NCI-H2081 (cell line): ENCODE data around the gene TJP1.
A peak's percentile ranks its signal among the peaks of the same experiment; 100 is the strongest.

Source experiments
- DNase-seq, 2 experiments: peaks; one replicate each; lab custom pipeline; 2025; lab: John Stamatoyannopoulos, UW

TJP1 gene

GRCh38 chr15:29822100-29822683 is at the start of gene TJP1:
Gene TJP1, minus strand, starts transcription at chr15:29822468. Its CDS starts 440 bp downstream, at chr15:29822028.
- peak; percentile 64 to 73 for DNase-seq

GRCh38 chr15:29871401-29871800 is 49.1 kb upstream of the TJP1 start:
- DNase-seq, result no peak

GRCh38 chr15:29870495-29871151 is 48.4 kb upstream of the TJP1 start:
- peak in 1 of 2 experiments; percentile 19 for DNase-seq

- DNase-seq, result no peak
Measured at GRCh38 chr15:29867241-29868000, 45.2 kb upstream of the TJP1 start.

GRCh38 chr15:29866337-29866736 is 44.1 kb upstream of the TJP1 start:
- DNase-seq, result no peak

GRCh38 chr15:29864501-29864900 is 42.2 kb upstream of the TJP1 start:
- no peak for DNase-seq

GRCh38 chr15:29863438-29863837 is 41.2 kb upstream of the TJP1 start:
- no peak for DNase-seq

- DNase-seq, result no peak
Measured at GRCh38 chr15:29862271-29862670, 40.0 kb upstream of the TJP1 start.

- DNase-seq, result no peak
Measured at GRCh38 chr15:29860872-29861271, 38.6 kb upstream of the TJP1 start.

GRCh38 chr15:29859973-29860715 is 37.9 kb upstream of the TJP1 start:
- no peak for DNase-seq

GRCh38 chr15:29859293-29859692 is 37.0 kb upstream of the TJP1 start:
- DNase-seq, result no peak

- peak; percentile 9 to 26 for DNase-seq
Measured at GRCh38 chr15:29857221-29857789, 35.0 kb upstream of the TJP1 start.

GRCh38 chr15:29854413-29854812 is 32.1 kb upstream of the TJP1 start:
- DNase-seq, result no peak

GRCh38 chr15:29853211-29853987 is 31.1 kb upstream of the TJP1 start:
- no peak for DNase-seq

GRCh38 chr15:29852201-29852600 is 29.9 kb upstream of the TJP1 start:
- DNase-seq, result no peak

GRCh38 chr15:29849716-29850115 is 27.4 kb upstream of the TJP1 start:
- no peak for DNase-seq

- no peak for DNase-seq
Measured at GRCh38 chr15:29849218-29849617, 26.9 kb upstream of the TJP1 start.

- no peak for DNase-seq
Measured at GRCh38 chr15:29844290-29844903, 22.1 kb upstream of the TJP1 start.

GRCh38 chr15:29842290-29842689 is 20.0 kb upstream of the TJP1 start:
- DNase-seq, result no peak

- DNase-seq, result no peak
Measured at GRCh38 chr15:29840926-29841325, 18.7 kb upstream of the TJP1 start.

- no peak for DNase-seq
Measured at GRCh38 chr15:29840054-29840453, 17.8 kb upstream of the TJP1 start.
